Measurements from ENCODE around the gene MYLK4. TPM values are rescaled to one million over a fixed set of nuclear protein-coding genes. Genes with fewer than 3 reads are reported as not detected.

Gene MYLK4
- total RNA-seq, 1 donor, result 0.72 TPM

GRCh38 chr6:2715737-2716136, 35.0 kb downstream of the MYLK4 start:
- DNase-seq (ENCODE audit: low read depth), result no peak
- no peak for TF ChIP-seq CTCF (IDR thresholded peaks at IDR 0.05; ENCODE audit: insufficient read depth, low read length)
- no peak overlapping the region for H3K4me3 ChIP-seq (ENCODE audit: low read depth, low read length)

GRCh38 chr6:2714111-2714895, 36.4 kb downstream of the MYLK4 start:
- H3K4me3 ChIP-seq (ENCODE audit: low read depth, low read length), result no peak overlapping the region
- DNase-seq (ENCODE audit: low read depth), result peak; percentile 91
- no peak for TF ChIP-seq CTCF (IDR thresholded peaks at IDR 0.05; ENCODE audit: insufficient read depth, low read length)

GRCh38 chr6:2713473-2714110, 37.1 kb downstream of the MYLK4 start:
- no peak for TF ChIP-seq CTCF (IDR thresholded peaks at IDR 0.05; ENCODE audit: insufficient read depth, low read length)
- H3K4me3 ChIP-seq (ENCODE audit: low read depth, low read length), result no peak overlapping the region
- no peak for DNase-seq (ENCODE audit: low read depth)

GRCh38 chr6:2712102-2712501, 38.6 kb downstream of the MYLK4 start:
- TF ChIP-seq CTCF (IDR thresholded peaks at IDR 0.05; ENCODE audit: insufficient read depth, low read length), result no peak
- DNase-seq (ENCODE audit: low read depth), result no peak
- H3K4me3 ChIP-seq (ENCODE audit: low read depth, low read length), result no peak overlapping the region

- no peak for TF ChIP-seq CTCF (IDR thresholded peaks at IDR 0.05; ENCODE audit: insufficient read depth, low read length)
- DNase-seq (ENCODE audit: low read depth), result no peak
- no peak overlapping the region for H3K4me3 ChIP-seq (ENCODE audit: low read depth, low read length)
These were observed 40.3 kb downstream of the MYLK4 start for GRCh38 chr6:2710412-2710811.

GRCh38 chr6:2708456-2708855, 42.3 kb downstream of the MYLK4 start:
- DNase-seq (ENCODE audit: low read depth), result no peak
- no peak for TF ChIP-seq CTCF (IDR thresholded peaks at IDR 0.05; ENCODE audit: insufficient read depth, low read length)
- no peak overlapping the region for H3K4me3 ChIP-seq (ENCODE audit: low read depth, low read length)

Data from fibroblast of the aortic adventitia (primary cell).